ENCODE measurements around the gene PDGFA. TPM values are rescaled to one million over a fixed set of nuclear protein-coding genes. Genes with fewer than 3 reads are reported as not detected.

The PDGFA gene
- total RNA-seq, 5 donors from 2014 or later (not counting 1 experiment from before 2014, with no cell fraction given), result 0.58 to 0.85 (median 0.74) TPM; not detected in 1

DNA sequence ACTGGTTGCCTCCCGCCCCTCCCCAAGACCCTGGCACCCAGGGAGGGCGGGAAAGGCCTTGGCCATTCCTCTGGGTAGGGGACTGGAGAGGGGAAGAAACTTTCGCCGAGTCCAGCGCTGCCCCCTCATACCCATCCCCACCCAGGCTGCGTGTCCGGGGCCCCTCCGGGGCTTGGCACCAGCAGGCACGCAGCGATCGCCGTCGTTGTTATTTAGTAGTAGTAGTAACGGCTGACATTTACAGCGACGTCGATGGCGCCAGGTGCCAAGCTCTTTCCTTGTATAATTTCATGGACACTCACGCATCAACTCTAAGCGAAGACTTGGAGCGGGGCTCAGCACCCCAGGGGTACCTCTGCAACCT, 3.3 kb upstream of the PDGFA start:
- ChIA-PET CTCF (interaction anchor here in 1 of 2 donors (0.6 kb wide), 1 partner anchor 64 kb away, joined by 4 read pairs; no protein-coding TSS in a partner anchor), POLR2A (no interaction called here)
- ATAC-seq (replicated peaks in 1 of 4) (no peak), DNase-seq (no peak)
- Histone ChIP-seq H3K4me1 (ENCODE audit: control insufficient read depth in 1 of 2, extremely low read depth in 1 of 2, insufficient read depth in 2 of 2, low read length in 2 of 2) (peaks cover 12 to 40% of the 10 kb centered on the region in 2 experiments), H3K36me3 (ENCODE audit: control insufficient read depth in 2 of 2, extremely low read depth in 1 of 2, insufficient read depth in 1 of 2, low read length in 1 of 2) (no peaks in the 10 kb centered on the region), H3K4me3 (ENCODE audit: control insufficient read depth in 1 of 2, extremely low read depth in 1 of 2, low read length in 1 of 2) (no peak overlapping the region), H3K27ac (ENCODE audit: low read length) (no peak overlapping the region), H3K9me3 (no peaks in the 10 kb centered on the region), H3K27me3 (replicated peaks in 1 of 2; ENCODE audit: control insufficient read depth in 2 of 2, extremely low read depth in 1 of 2, insufficient read depth in 2 of 2, low read length in 1 of 2) (peaks cover 0 to 75% of the 10 kb centered on the region in 2 experiments)
- peaks cover 5 to 32% of the 10 kb centered on the region in 2 donors for H3K27me3 Mint-ChIP-seq
- 44% methylated on average over 13 of the region's 21 CpGs for WGBS (ENCODE audit: insufficient coverage)
- no peaks in the 10 kb centered on the region for H3K36me3 Mint-ChIP-seq
- H3K9me3 Mint-ChIP-seq, result no peaks in the 10 kb centered on the region
- peaks cover 2 to 13% (median 4%) of the 10 kb centered on the region in 3 donors for H3K4me1 Mint-ChIP-seq
- H3K27ac Mint-ChIP-seq, result no peak overlapping the region
- H3K4me3 Mint-ChIP-seq, result peak overlapping the region in 2 of 3 donors; percentile 55 to 57

DNA sequence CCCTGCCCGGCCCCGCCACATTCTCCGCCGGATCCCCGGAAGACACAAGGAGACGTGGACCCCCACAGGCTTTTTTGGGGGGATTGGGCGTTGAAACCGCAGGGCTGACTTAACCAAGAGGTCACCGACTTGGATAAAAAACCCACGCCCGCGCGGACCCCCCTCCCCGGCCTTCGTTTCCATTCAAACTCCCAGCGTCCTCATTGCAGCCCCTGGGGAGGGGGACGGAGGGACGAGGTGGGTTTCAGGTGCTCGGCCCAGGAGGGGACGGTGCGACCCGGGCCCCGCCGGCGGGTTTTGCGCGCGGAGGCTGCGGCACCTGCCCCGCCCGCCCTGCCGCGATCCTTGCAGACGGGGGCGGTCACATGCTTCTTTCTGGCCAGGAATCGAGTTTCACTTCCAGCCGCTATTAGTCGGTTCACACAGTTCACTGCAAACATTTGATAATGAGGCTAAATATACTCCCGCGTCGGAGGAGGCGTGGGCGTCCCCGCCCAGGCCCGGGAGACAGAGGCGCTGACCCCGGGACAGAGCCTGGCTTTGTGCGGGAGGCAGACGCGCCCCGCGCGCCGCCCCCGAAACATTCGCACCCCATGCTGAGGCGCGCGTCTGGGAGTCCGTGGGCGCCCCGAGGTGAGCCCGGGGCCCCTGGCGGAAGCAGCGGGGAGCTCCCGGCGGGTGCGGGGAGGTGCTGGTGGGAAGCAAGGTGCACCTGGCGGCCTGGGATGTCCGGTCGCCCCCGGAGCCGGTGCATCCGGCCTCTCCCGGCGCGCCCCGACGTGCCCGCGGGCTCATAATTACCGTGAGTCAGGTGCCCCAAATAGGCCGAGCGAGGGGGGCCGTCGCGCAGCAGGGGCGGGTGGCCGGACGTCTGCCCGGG, 2.7 kb upstream of the PDGFA start:
- peak in 3 of 4 experiments; percentile 16 to 45 (median 28) for ATAC-seq (replicated peaks in 1 of 4)
- H3K9me3 Mint-ChIP-seq, result no peaks in the 10 kb centered on the region
- POLR2A ChIA-PET, result no interaction called here
- H3K27ac ChIP-seq (ENCODE audit: low read length), result no peak overlapping the region
- peaks cover 9 to 36% of the 10 kb centered on the region in 2 donors for H3K27me3 Mint-ChIP-seq
- peaks cover 15 to 45% of the 10 kb centered on the region in 2 experiments for H3K4me1 ChIP-seq (ENCODE audit: control insufficient read depth in 1 of 2, extremely low read depth in 1 of 2, insufficient read depth in 2 of 2, low read length in 2 of 2)
- peak overlapping the region in 2 of 3 donors; percentile 61 to 64 for H3K4me3 Mint-ChIP-seq
- no peaks in the 10 kb centered on the region for H3K9me3 ChIP-seq
- WGBS (ENCODE audit: insufficient coverage), result 1% methylated on average over 72 of the region's 91 CpGs
- peak overlapping the region; percentile 24 to 69 for H3K4me3 ChIP-seq (ENCODE audit: control insufficient read depth in 1 of 2, extremely low read depth in 1 of 2, low read length in 1 of 2)
- peak in 6 of 35 experiments; percentile 7 to 50 (median 26) for DNase-seq
- peaks cover 6 to 17% (median 8%) of the 10 kb centered on the region in 3 donors for H3K4me1 Mint-ChIP-seq
- no peaks in the 10 kb centered on the region for H3K36me3 ChIP-seq (ENCODE audit: control insufficient read depth in 2 of 2, extremely low read depth in 1 of 2, insufficient read depth in 1 of 2, low read length in 1 of 2)
- H3K27ac Mint-ChIP-seq, result no peak overlapping the region
- peaks cover 0 to 81% of the 10 kb centered on the region in 2 experiments for H3K27me3 ChIP-seq (replicated peaks in 1 of 2; ENCODE audit: control insufficient read depth in 2 of 2, extremely low read depth in 1 of 2, insufficient read depth in 2 of 2, low read length in 1 of 2)
- no peaks in the 10 kb centered on the region for H3K36me3 Mint-ChIP-seq
- CTCF ChIA-PET, result no interaction called here

DNA sequence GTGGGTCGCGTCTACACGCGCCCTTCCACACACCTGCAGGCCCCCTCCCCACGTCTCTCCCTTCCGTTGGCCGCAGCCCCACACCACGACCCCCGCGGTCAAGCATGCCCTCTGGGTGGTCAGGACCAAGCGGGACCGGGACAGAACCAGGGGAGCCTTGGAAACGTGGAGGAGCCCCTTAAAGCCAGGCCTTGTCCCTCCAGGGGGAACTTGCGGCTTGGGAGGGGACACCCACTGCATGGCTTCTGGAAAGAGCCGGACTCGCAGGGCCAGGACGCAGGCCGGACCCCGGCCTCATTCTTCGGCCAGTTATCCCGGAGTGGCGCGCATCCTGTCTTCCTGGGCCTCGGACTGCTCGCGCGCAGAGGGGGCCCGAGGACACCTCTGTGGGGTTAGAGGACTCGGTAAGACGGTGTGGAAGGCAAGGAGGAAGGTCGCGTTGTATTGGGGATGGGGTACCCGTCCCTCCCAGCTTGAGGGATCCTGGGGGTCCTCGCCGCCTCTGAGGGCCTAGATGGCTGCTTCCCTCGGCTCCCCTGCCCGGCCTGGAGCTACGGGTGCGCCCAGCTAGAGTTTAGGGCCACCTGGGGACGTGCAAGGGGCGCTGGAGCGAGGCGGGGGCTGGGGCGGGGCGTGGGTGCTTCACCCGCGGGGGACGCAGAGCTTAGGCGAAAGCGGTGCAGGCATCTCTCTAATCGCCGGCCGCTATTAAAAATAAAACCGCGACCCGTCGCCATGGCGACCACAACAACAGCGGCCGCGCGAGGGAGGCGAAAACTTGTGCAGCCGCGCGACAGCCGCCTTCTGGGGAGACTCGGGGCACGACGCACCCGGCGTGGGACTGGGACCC, 1.8 kb upstream of the PDGFA start:
- POLR2A ChIA-PET, result no interaction called here
- peak overlapping the region in 1 of 2 donors; percentile 69 for H3K4me3 ChIP-seq (ENCODE audit: control insufficient read depth in 1 of 2, extremely low read depth in 1 of 2, low read length in 1 of 2)

DNA sequence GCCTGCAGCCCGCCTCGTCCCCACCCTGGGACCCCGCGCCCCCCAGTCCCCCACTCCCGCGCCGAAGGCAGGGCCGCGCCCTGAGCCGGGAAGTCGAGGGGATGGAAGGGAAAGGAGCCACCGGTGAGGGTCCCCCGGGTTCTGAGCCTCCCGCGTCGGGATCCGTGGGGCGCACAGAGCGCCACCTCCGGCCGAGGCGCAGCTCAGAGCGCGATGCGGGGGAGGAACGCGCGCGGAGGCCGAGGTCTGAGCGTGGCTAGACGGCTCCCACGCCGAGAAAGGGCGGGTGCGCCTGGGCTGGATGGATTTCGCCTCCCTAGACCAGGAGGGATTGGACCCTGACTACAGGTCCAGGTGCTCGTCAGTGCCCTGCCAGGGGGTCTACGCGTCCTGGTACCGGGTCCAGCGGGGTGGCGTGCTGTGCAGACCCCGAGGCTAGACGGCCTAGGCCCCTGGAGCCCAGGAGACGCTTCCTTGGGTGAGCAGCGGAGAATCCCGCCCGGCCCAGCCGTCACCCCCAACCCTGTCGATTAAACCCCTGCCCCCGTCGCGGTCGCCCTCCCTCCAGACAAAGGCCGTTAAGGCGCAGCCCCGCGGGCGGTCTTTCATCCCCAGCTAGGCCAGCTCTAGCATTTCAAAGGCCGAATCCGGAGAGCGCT, 986 bp upstream of the PDGFA start:
- H3K4me3 ChIP-seq (ENCODE audit: control insufficient read depth in 1 of 2, extremely low read depth in 1 of 2, low read length in 1 of 2), result no peak overlapping the region
- peaks cover 0 to 84% of the 10 kb centered on the region in 2 experiments for H3K27me3 ChIP-seq (replicated peaks in 1 of 2; ENCODE audit: control insufficient read depth in 2 of 2, extremely low read depth in 1 of 2, insufficient read depth in 2 of 2, low read length in 1 of 2)
- peak overlapping the region in 1 of 3 donors; percentile 64 for H3K4me3 Mint-ChIP-seq
- H3K27ac Mint-ChIP-seq, result no peak overlapping the region
- H3K27ac ChIP-seq (ENCODE audit: low read length), result no peak overlapping the region
- 8% methylated on average over 61 of the region's 63 CpGs for WGBS (ENCODE audit: insufficient coverage)
- DNase-seq (no peak), ATAC-seq (replicated peaks in 1 of 4) (no peak)
- ChIA-PET CTCF (no interaction called here), POLR2A (no interaction called here)
- peaks cover 15 to 52% of the 10 kb centered on the region in 2 experiments for H3K4me1 ChIP-seq (ENCODE audit: control insufficient read depth in 1 of 2, extremely low read depth in 1 of 2, insufficient read depth in 2 of 2, low read length in 2 of 2)
- H3K27me3 Mint-ChIP-seq, result peaks cover 9 to 44% of the 10 kb centered on the region in 2 donors
- H3K9me3 ChIP-seq, result no peaks in the 10 kb centered on the region
- H3K9me3 Mint-ChIP-seq, result no peaks in the 10 kb centered on the region
- peaks cover 6 to 20% (median 12%) of the 10 kb centered on the region in 3 donors for H3K4me1 Mint-ChIP-seq
- H3K36me3 ChIP-seq (ENCODE audit: control insufficient read depth in 2 of 2, extremely low read depth in 1 of 2, insufficient read depth in 1 of 2, low read length in 1 of 2), result no peaks in the 10 kb centered on the region
- H3K36me3 Mint-ChIP-seq, result no peaks in the 10 kb centered on the region

More for the DNA sequence above, 1.8 kb upstream of the PDGFA start:
- peaks cover 15 to 52% of the 10 kb centered on the region in 2 experiments for H3K4me1 ChIP-seq (ENCODE audit: control insufficient read depth in 1 of 2, extremely low read depth in 1 of 2, insufficient read depth in 2 of 2, low read length in 2 of 2)
- Mint-ChIP-seq H3K36me3 (no peaks in the 10 kb centered on the region), H3K27ac (no peak overlapping the region), H3K27me3 (peaks cover 9 to 36% of the 10 kb centered on the region in 2 donors), H3K9me3 (no peaks in the 10 kb centered on the region), H3K4me3 (peak overlapping the region in 2 of 3 donors; percentile 34 to 64), H3K4me1 (peaks cover 6 to 17% (median 8%) of the 10 kb centered on the region in 3 donors)
- peaks cover 0 to 87% of the 10 kb centered on the region in 2 experiments for H3K27me3 ChIP-seq (replicated peaks in 1 of 2; ENCODE audit: control insufficient read depth in 2 of 2, extremely low read depth in 1 of 2, insufficient read depth in 2 of 2, low read length in 1 of 2)
- WGBS (ENCODE audit: insufficient coverage), result 6% methylated on average over 71 of the region's 72 CpGs
- DNase-seq (peak in 2 of 35 experiments; percentile 5 to 23), ATAC-seq (replicated peaks in 1 of 4) (no peak)
- H3K36me3 ChIP-seq (ENCODE audit: control insufficient read depth in 2 of 2, extremely low read depth in 1 of 2, insufficient read depth in 1 of 2, low read length in 1 of 2), result no peaks in the 10 kb centered on the region
- CTCF ChIA-PET, result no interaction called here
- no peak overlapping the region for H3K27ac ChIP-seq (ENCODE audit: low read length)
- H3K9me3 ChIP-seq, result no peaks in the 10 kb centered on the region

DNA sequence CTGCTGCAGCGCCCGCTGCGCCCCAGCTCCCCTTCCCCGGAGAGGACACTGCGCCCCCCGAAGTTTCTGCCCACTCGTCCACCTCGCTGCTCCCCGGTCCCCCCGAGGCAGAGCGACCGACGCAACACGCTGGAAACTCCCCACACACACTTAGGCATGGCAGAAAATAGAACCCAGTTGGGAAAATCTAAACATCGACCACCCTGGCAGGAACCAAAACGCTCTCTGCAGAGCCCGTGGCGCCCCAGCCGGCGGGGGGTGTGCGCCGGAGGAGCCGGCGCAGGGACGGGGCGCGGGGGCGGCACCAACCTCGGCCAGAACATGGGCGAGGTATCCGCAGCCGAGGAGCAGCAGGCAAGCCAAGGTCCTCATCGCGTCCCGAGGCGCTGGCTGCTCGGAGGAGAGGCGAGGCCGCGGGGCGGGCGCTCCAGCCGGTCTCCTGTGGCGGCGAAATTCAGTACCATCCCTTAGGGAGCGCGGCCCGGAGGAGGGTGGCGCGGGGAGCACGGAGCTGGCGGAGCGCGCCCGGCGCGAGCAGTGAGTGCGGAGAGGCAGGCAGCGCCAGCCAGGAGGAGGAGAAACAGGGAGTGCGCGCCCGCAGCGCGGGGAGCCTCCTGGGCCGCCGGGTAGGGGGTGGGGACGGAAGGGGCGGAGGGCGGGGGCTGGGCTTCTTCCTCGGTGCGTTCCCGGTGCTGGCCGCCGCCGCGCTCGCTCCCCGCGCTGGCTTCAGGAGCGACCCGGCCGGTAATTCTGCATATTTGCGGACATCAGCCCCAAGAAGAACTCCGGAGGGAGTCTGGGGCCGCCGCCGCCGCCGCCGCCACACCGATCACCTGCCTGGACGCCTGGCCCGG, 789 bp downstream of the PDGFA start:
- H3K4me3 Mint-ChIP-seq, result peak overlapping the region; percentile 71 to 78 (median 73)

More for the DNA sequence above, 789 bp downstream of the PDGFA start:
- ATAC-seq (replicated peaks in 1 of 4) (peak; percentile 34 to 50 (median 39)), DNase-seq (peak in 6 of 35 experiments; percentile 15 to 37 (median 24))
- H3K27ac Mint-ChIP-seq, result no peak overlapping the region
- peaks cover 6 to 22% (median 12%) of the 10 kb centered on the region in 3 donors for H3K4me1 Mint-ChIP-seq
- ChIA-PET POLR2A (no interaction called here), CTCF (no interaction called here)
- no peaks in the 10 kb centered on the region for H3K9me3 ChIP-seq
- H3K36me3 ChIP-seq (ENCODE audit: control insufficient read depth in 2 of 2, extremely low read depth in 1 of 2, insufficient read depth in 1 of 2, low read length in 1 of 2), result no peaks in the 10 kb centered on the region
- H3K27me3 Mint-ChIP-seq, result peaks cover 13 to 46% of the 10 kb centered on the region in 2 donors
- no peak overlapping the region for H3K27ac ChIP-seq (ENCODE audit: low read length)
- H3K9me3 Mint-ChIP-seq, result no peaks in the 10 kb centered on the region
- under 1% methylated on average over 90 of the region's 93 CpGs for WGBS (ENCODE audit: insufficient coverage)
- H3K27me3 ChIP-seq (replicated peaks in 1 of 2; ENCODE audit: control insufficient read depth in 2 of 2, extremely low read depth in 1 of 2, insufficient read depth in 2 of 2, low read length in 1 of 2), result peaks cover 0 to 83% of the 10 kb centered on the region in 2 experiments
- H3K4me1 ChIP-seq (ENCODE audit: control insufficient read depth in 1 of 2, extremely low read depth in 1 of 2, insufficient read depth in 2 of 2, low read length in 2 of 2), result peaks cover 15 to 52% of the 10 kb centered on the region in 2 experiments
- H3K36me3 Mint-ChIP-seq, result no peaks in the 10 kb centered on the region
- H3K4me3 ChIP-seq (ENCODE audit: control insufficient read depth in 1 of 2, extremely low read depth in 1 of 2, low read length in 1 of 2), result peak overlapping the region in 1 of 2 donors; percentile 49
